Adipocyte (in vitro differentiated cells): ENCODE measurements around the gene KRTAP2-1.
A peak's percentile ranks its signal among the peaks of the same experiment; 100 is the strongest.
"Not testable (repeated sequence)": the region's sequence is repeated elsewhere in the genome, so short reads cannot be mapped to it uniquely, and the experiment has no call there.

ENCODE experiments used
- DNase-seq: peaks from one replicate; pipeline ENCODE4 v3.0.0-alpha.2; 2015; ENCODE audit warnings: low read depth
- H3K27me3 ChIP-seq: replicated peaks from 2 replicates; pipeline ENCODE4 v1.7.0; 2013; ENCODE audit warnings: mild to moderate bottlenecking, low read length, moderate library complexity; ENCODE audit not compliant: control insufficient read depth, insufficient read depth
- H3K36me3 ChIP-seq: 2 replicates; pipeline ENCODE4 v1.7.0; 2013; ENCODE audit warnings: low read length, mild to moderate bottlenecking, moderate library complexity; ENCODE audit not compliant: control insufficient read depth, insufficient read depth, severe bottlenecking
- H3K4me1 ChIP-seq: 2 replicates; pipeline ENCODE4 v1.7.0; 2013; ENCODE audit warnings: mild to moderate bottlenecking, low read length, moderate library complexity; ENCODE audit not compliant: control insufficient read depth, insufficient read depth
- H3K4me3 ChIP-seq: 2 replicates; pipeline ENCODE4 v1.7.0; 2013; ENCODE audit warnings: mild to moderate bottlenecking, low read length, moderate library complexity
- H3K9ac ChIP-seq: 2 replicates; pipeline ENCODE4 v1.7.0; 2013; ENCODE audit warnings: mild to moderate bottlenecking, low read length, moderate library complexity
- H3K9me3 ChIP-seq: 2 replicates; pipeline ENCODE4 v1.7.0; 2013; ENCODE audit warnings: mild to moderate bottlenecking, low read length, moderate library complexity; ENCODE audit not compliant: control insufficient read depth

The KRTAP2-1 gene

GRCh38 chr17:41046735-41047465 lies at the start of gene KRTAP2-1:
Gene KRTAP2-1, minus strand, starts transcription at chr17:41047316. Its CDS starts 49 bp downstream, at chr17:41047267.
- H3K9me3 ChIP-seq, H3K9ac ChIP-seq, H3K27me3 ChIP-seq, DNase-seq, H3K4me3 ChIP-seq, H3K36me3 ChIP-seq: not testable (repeated sequence)
- peaks cover 12% of the 10 kb centered on the region for H3K4me1 ChIP-seq

GRCh38 chr17:41096055-41096454 lies 48.9 kb upstream of the KRTAP2-1 start:
- Histone ChIP-seq H3K9ac (no peak overlapping the region), H3K9me3 (no peaks in the 10 kb centered on the region), H3K36me3 (no peaks in the 10 kb centered on the region), H3K27me3 (no peaks in the 10 kb centered on the region), H3K4me3 (no peak overlapping the region), H3K4me1 (no peaks in the 10 kb centered on the region)
- no peak for DNase-seq

GRCh38 chr17:41088760-41089352 lies 41.7 kb upstream of the KRTAP2-1 start:
- not testable (repeated sequence) for H3K4me1 ChIP-seq, H3K4me3 ChIP-seq, H3K27me3 ChIP-seq, H3K36me3 ChIP-seq, H3K9me3 ChIP-seq, H3K9ac ChIP-seq, DNase-seq

- H3K4me3 ChIP-seq, H3K9ac ChIP-seq, H3K27me3 ChIP-seq, H3K36me3 ChIP-seq, H3K4me1 ChIP-seq, DNase-seq, H3K9me3 ChIP-seq: not testable (repeated sequence)
Measured at GRCh38 chr17:41084100-41084856, 37.2 kb upstream of the KRTAP2-1 start, which contains the start of gene KRTAP4-7. Gene KRTAP4-7, plus strand, starts transcription at chr17:41084150. Its CDS starts 57 bp downstream, at chr17:41084207.

GRCh38 chr17:41083427-41083826 lies 36.3 kb upstream of the KRTAP2-1 start:
- DNase-seq, H3K9ac ChIP-seq, H3K36me3 ChIP-seq, H3K4me3 ChIP-seq, H3K27me3 ChIP-seq, H3K9me3 ChIP-seq, H3K4me1 ChIP-seq: not testable (repeated sequence)

GRCh38 chr17:41082626-41083025 lies 35.5 kb upstream of the KRTAP2-1 start:
- no peaks in the 10 kb centered on the region for H3K9me3 ChIP-seq
- H3K4me1 ChIP-seq = no peaks in the 10 kb centered on the region
- peak; percentile 44 for DNase-seq
- H3K4me3 ChIP-seq = no peak overlapping the region
- no peaks in the 10 kb centered on the region for H3K27me3 ChIP-seq
- H3K9ac ChIP-seq = no peak overlapping the region
- no peaks in the 10 kb centered on the region for H3K36me3 ChIP-seq

- H3K9ac ChIP-seq = no peak overlapping the region
- H3K4me1 ChIP-seq = no peaks in the 10 kb centered on the region
- no peak overlapping the region for H3K4me3 ChIP-seq
- no peaks in the 10 kb centered on the region for H3K9me3 ChIP-seq
- no peaks in the 10 kb centered on the region for H3K27me3 ChIP-seq
- DNase-seq = no peak
- H3K36me3 ChIP-seq = no peaks in the 10 kb centered on the region
Measured at GRCh38 chr17:41076788-41077187, 29.7 kb upstream of the KRTAP2-1 start.

- no peak for DNase-seq
- Histone ChIP-seq H3K4me3 (no peak overlapping the region), H3K4me1 (no peaks in the 10 kb centered on the region), H3K36me3 (no peaks in the 10 kb centered on the region), H3K9ac (no peak overlapping the region), H3K27me3 (no peaks in the 10 kb centered on the region), H3K9me3 (no peaks in the 10 kb centered on the region)
Measured at GRCh38 chr17:41073676-41074075, 26.6 kb upstream of the KRTAP2-1 start.

- no peaks in the 10 kb centered on the region for H3K36me3 ChIP-seq
- no peak overlapping the region for H3K9ac ChIP-seq
- H3K27me3 ChIP-seq = no peaks in the 10 kb centered on the region
- no peak for DNase-seq
- no peaks in the 10 kb centered on the region for H3K4me1 ChIP-seq
- H3K4me3 ChIP-seq = no peak overlapping the region
- H3K9me3 ChIP-seq = no peaks in the 10 kb centered on the region
Measured at GRCh38 chr17:41071606-41072360, 24.7 kb upstream of the KRTAP2-1 start.

GRCh38 chr17:41069031-41069430 lies 21.9 kb upstream of the KRTAP2-1 start:
- H3K4me1 ChIP-seq = no peaks in the 10 kb centered on the region
- H3K36me3 ChIP-seq = no peaks in the 10 kb centered on the region
- no peak for DNase-seq
- no peaks in the 10 kb centered on the region for H3K27me3 ChIP-seq
- H3K9me3 ChIP-seq = no peaks in the 10 kb centered on the region
- H3K4me3 ChIP-seq = no peak overlapping the region
- no peak overlapping the region for H3K9ac ChIP-seq

GRCh38 chr17:41067281-41067680 lies 20.2 kb upstream of the KRTAP2-1 start:
- Histone ChIP-seq H3K4me3 (no peak overlapping the region), H3K27me3 (no peaks in the 10 kb centered on the region), H3K36me3 (no peaks in the 10 kb centered on the region), H3K9ac (no peak overlapping the region), H3K4me1 (peaks cover 6% of the 10 kb centered on the region), H3K9me3 (no peaks in the 10 kb centered on the region)
- DNase-seq = peak; percentile 82
